ENCODE measurements around the gene TMEM107. TPM values are rescaled to one million over a fixed set of nuclear protein-coding genes. Genes with fewer than 3 reads are reported as not detected.
A peak's percentile ranks its signal among the peaks of the same experiment; 100 is the strongest.
"Not testable (repeated sequence)": the region's sequence is repeated elsewhere in the genome, so short reads cannot be mapped to it uniquely, and the experiment has no call there.

TMEM107 gene
- total RNA-seq, 1 donor from 2014 or later = 12.8 TPM

GRCh38 chr17:8222380-8222629 is 46.1 kb upstream of the TMEM107 start:
- Mint-ChIP-seq H3K4me3 (ENCODE audit: unreplicated experiment) (peak overlapping the region; percentile 94), H3K9me3 (ENCODE audit: unreplicated experiment) (peaks cover 56% of the 10 kb centered on the region), H3K36me3 (ENCODE audit: unreplicated experiment) (peaks cover 20% of the 10 kb centered on the region), H3K27ac (ENCODE audit: unreplicated experiment) (peak overlapping the region; percentile 100), H3K27me3 (ENCODE audit: unreplicated experiment) (peaks cover 47% of the 10 kb centered on the region), H3K4me1 (ENCODE audit: low read depth, unreplicated experiment) (peaks cover 12% of the 10 kb centered on the region)
- TF ChIP-seq, protein P1, sequence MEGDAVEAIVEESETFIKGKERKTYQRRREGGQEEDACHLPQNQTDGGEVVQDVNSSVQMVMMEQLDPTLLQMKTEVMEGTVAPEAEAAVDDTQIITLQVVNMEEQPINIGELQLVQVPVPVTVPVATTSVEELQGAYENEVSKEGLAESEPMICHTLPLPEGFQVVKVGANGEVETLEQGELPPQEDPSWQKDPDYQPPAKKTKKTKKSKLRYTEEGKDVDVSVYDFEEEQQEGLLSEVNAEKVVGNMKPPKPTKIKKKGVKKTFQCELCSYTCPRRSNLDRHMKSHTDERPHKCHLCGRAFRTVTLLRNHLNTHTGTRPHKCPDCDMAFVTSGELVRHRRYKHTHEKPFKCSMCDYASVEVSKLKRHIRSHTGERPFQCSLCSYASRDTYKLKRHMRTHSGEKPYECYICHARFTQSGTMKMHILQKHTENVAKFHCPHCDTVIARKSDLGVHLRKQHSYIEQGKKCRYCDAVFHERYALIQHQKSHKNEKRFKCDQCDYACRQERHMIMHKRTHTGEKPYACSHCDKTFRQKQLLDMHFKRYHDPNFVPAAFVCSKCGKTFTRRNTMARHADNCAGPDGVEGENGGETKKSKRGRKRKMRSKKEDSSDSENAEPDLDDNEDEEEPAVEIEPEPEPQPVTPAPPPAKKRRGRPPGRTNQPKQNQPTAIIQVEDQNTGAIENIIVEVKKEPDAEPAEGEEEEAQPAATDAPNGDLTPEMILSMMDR (IDR thresholded peaks at IDR 0.05; ENCODE audit: partially characterized antibody, unreplicated experiment) = no peak
- no peak for DNase-seq

GRCh38 chr17:8221663-8222379 is 45.6 kb upstream of the TMEM107 start:
- H3K4me1 Mint-ChIP-seq (ENCODE audit: low read depth, unreplicated experiment) = peaks cover 12% of the 10 kb centered on the region
- DNase-seq = peak; percentile 87
- peaks cover 15% of the 10 kb centered on the region for H3K36me3 Mint-ChIP-seq (ENCODE audit: unreplicated experiment)
- H3K9me3 Mint-ChIP-seq (ENCODE audit: unreplicated experiment) = peaks cover 51% of the 10 kb centered on the region
- H3K27me3 Mint-ChIP-seq (ENCODE audit: unreplicated experiment) = peaks cover 43% of the 10 kb centered on the region
- TF ChIP-seq, protein P1 (IDR thresholded peaks at IDR 0.05; ENCODE audit: partially characterized antibody, unreplicated experiment) = no peak
- H3K27ac Mint-ChIP-seq (ENCODE audit: unreplicated experiment) = peak overlapping the region; percentile 100
- H3K4me3 Mint-ChIP-seq (ENCODE audit: unreplicated experiment) = peak overlapping the region; percentile 94

DNA sequence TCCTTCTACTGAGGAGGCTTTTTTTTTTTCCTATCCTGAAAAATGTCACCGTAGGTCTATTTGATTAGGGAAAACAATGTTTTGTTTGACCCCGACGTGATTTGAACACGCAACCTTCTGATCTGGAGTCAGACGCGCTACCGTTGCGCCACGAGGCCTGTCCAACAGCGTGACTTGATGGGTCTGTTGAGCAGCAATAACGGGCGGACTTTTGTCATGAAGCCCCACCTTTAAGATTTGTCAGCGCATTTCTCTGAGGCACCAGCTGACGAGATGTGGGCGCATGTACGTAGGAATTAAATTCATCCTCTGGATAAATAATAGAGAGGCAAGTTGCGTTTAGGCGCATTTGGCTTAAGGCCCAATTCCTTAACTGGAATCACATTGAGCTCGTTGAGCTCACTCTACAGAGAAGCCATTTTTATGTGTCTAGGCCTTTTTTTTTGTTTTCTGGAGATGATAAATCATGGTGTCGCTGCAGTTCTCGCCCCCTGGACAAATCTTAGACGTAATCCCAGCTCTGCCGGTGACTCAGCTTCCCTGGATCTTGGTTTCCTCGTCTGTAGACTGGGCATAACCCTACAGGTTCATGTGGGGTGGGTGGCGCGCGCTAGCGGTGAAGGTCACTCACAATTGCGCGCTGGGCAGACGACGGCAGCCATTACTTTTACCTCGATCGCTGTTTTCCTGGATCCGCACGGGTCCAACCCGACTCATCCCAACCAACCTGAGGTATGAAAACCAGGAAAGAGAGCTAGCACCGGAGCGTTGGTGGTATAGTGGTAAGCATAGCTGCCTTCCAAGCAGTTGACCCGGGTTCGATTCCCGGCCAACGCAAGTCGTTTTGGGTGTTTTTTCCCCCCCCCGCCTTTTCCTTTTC is 44.8 kb upstream of the TMEM107 start:
- DNase-seq = peak; percentile 88

DNA sequence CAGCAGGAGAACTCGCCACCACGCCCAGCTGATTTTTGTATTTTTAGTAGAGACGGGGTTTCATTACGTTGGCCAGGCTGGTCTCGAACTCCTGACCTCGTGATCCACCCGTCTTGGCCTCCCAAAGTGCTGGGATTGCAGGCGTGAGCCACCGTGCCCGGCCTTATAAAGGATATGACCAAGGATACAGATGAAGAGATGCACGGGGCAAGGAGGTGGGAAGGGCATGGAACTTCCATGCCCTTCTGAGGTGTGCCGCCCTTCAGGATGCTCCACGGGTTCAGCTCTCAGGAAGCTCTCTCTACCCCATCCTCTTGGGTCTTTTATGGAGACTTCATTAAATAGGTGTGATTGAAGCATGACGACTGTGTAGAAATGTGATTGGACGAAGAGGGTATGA is 37.8 kb upstream of the TMEM107 start:
- H3K36me3 Mint-ChIP-seq (ENCODE audit: unreplicated experiment); H3K27ac Mint-ChIP-seq (ENCODE audit: unreplicated experiment); H3K9me3 Mint-ChIP-seq (ENCODE audit: unreplicated experiment); DNase-seq; H3K27me3 Mint-ChIP-seq (ENCODE audit: unreplicated experiment); H3K4me1 Mint-ChIP-seq (ENCODE audit: low read depth, unreplicated experiment); H3K4me3 Mint-ChIP-seq (ENCODE audit: unreplicated experiment): not testable (repeated sequence)

More for the DNA sequence above, 44.8 kb upstream of the TMEM107 start:
- Mint-ChIP-seq H3K36me3 (ENCODE audit: unreplicated experiment) (peaks cover 9% of the 10 kb centered on the region), H3K4me1 (ENCODE audit: low read depth, unreplicated experiment) (peaks cover 6% of the 10 kb centered on the region), H3K27ac (ENCODE audit: unreplicated experiment) (peak overlapping the region; percentile 100), H3K9me3 (ENCODE audit: unreplicated experiment) (peaks cover 44% of the 10 kb centered on the region), H3K4me3 (ENCODE audit: unreplicated experiment) (peak overlapping the region; percentile 94), H3K27me3 (ENCODE audit: unreplicated experiment) (peaks cover 35% of the 10 kb centered on the region)
- TF ChIP-seq, protein P1 (IDR thresholded peaks at IDR 0.05; ENCODE audit: partially characterized antibody, unreplicated experiment) = no peak

DNA sequence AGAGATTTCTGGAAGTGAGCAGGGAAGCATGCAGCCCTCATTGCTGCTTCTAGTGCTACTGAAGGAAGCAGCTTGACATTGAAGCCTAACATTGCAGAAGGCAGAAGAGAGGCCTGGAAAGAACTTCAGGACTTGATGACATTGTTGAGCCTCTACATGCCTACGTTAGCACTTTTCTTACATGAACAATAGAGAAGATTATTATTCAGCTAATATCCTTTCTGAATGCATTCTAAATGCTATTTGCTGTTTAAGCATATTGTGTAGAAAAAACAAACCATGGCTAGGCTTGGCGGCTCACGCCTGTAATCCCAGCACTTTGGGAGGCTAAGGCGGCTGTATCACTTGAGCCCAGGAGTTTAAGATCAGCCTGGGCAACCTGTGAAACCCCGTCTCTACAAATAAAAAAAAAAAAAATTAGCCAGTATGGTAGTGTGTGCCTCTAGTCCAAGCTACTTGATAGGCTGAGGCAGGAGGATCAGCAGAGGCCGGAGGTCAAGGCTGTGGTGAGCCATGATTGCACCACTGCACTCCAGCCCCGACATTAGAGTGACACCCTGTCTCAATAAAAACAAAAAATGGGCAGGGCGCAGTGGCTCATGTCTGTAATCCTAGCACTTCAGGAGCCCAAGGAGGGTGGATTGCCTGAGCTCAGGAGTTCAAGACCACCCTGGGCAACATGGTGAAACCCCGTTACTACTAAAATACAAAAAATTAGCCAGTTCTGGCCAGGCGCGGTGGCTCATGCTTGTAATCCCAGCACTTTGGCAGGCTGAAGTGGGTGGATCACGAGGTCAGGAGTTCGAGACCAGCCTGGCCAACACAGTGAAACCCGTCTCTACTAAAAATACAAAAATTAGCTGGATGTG is 36.4 kb upstream of the TMEM107 start:
- no peaks in the 10 kb centered on the region for H3K27me3 Mint-ChIP-seq (ENCODE audit: unreplicated experiment)
- H3K36me3 Mint-ChIP-seq (ENCODE audit: unreplicated experiment) = no peaks in the 10 kb centered on the region
- H3K4me3 Mint-ChIP-seq (ENCODE audit: unreplicated experiment) = no peak overlapping the region
- TF ChIP-seq, protein P1 (IDR thresholded peaks at IDR 0.05; ENCODE audit: partially characterized antibody, unreplicated experiment) = no peak
- peaks cover 2% of the 10 kb centered on the region for H3K9me3 Mint-ChIP-seq (ENCODE audit: unreplicated experiment)
- DNase-seq = no peak
- no peak overlapping the region for H3K27ac Mint-ChIP-seq (ENCODE audit: unreplicated experiment)
- peaks cover 4% of the 10 kb centered on the region for H3K4me1 Mint-ChIP-seq (ENCODE audit: low read depth, unreplicated experiment)

All from glutamatergic neuron (in vitro differentiated cells).